ENCODE data around the gene ASB2. TPM values are rescaled to one million over a fixed set of nuclear protein-coding genes. Genes with fewer than 3 reads are reported as not detected.

ASB2 gene
- total RNA-seq = 10 to 100 TPM; 43.3 to 45.6 TPM

GRCh38 chr14:93976477-93977057 lies at the start of gene ASB2:
ASB2 (minus strand) TSS chr14:93976570; CDS start chr14:93964539, 12,031 bp downstream.
- Mint-ChIP-seq H3K4me1 (ENCODE audit: low read depth) (peaks cover 100% of the 10 kb centered on the region), H3K27ac (peak within 1 kb of the TSS; percentile 92), H3K36me3 (ENCODE audit: insufficient read depth in 2 of 2) (peaks cover 11 to 29% of the 10 kb centered on the region in 2 donors), H3K27me3 (ENCODE audit: low read depth) (no peaks in the 10 kb centered on the region), H3K4me3 (peak within 1 kb of the TSS; percentile 80 to 82), H3K9me3 (peaks cover 1 to 6% of the 10 kb centered on the region in 2 donors)
- DNase-seq (peak in 1 of 2 donors; percentile 41), ATAC-seq (replicated peaks in 1 of 2) (peak; percentile 7 to 9)

GRCh38 chr14:94025720-94026119 lies 49.4 kb upstream of the ASB2 start:
- no peak for ATAC-seq (replicated peaks in 1 of 2)
- Mint-ChIP-seq H3K36me3 (ENCODE audit: insufficient read depth in 2 of 2) (no peaks in the 10 kb centered on the region), H3K27ac (no peak overlapping the region), H3K9me3 (no peaks in the 10 kb centered on the region), H3K27me3 (ENCODE audit: low read depth) (no peaks in the 10 kb centered on the region), H3K4me1 (ENCODE audit: low read depth) (peaks cover 61% of the 10 kb centered on the region), H3K4me3 (peak overlapping the region; percentile 73 to 79)
- no peak for DNase-seq

- Mint-ChIP-seq H3K9me3 (no peaks in the 10 kb centered on the region), H3K4me1 (ENCODE audit: low read depth) (peaks cover 68% of the 10 kb centered on the region), H3K27ac (no peak overlapping the region), H3K36me3 (ENCODE audit: insufficient read depth in 2 of 2) (no peaks in the 10 kb centered on the region), H3K27me3 (ENCODE audit: low read depth) (no peaks in the 10 kb centered on the region), H3K4me3 (no peak overlapping the region)
- DNase-seq (no peak), ATAC-seq (replicated peaks in 1 of 2) (no peak)
Measured at GRCh38 chr14:94024549-94024948, 48.2 kb upstream of the ASB2 start.

GRCh38 chr14:94022532-94023411 lies 46.4 kb upstream of the ASB2 start:
- DNase-seq = no peak
- Mint-ChIP-seq H3K9me3 (no peaks in the 10 kb centered on the region), H3K27me3 (ENCODE audit: low read depth) (no peaks in the 10 kb centered on the region), H3K36me3 (ENCODE audit: insufficient read depth in 2 of 2) (no peaks in the 10 kb centered on the region), H3K27ac (no peak overlapping the region), H3K4me1 (ENCODE audit: low read depth) (peaks cover 53% of the 10 kb centered on the region), H3K4me3 (peak overlapping the region in 1 of 2 donors; percentile 20)
- ATAC-seq (replicated peaks in 1 of 2) = no peak

GRCh38 chr14:94021416-94022157 lies 45.2 kb upstream of the ASB2 start:
- Mint-ChIP-seq H3K4me3 (peak overlapping the region; percentile 12 to 52), H3K9me3 (no peaks in the 10 kb centered on the region), H3K36me3 (ENCODE audit: insufficient read depth in 2 of 2) (no peaks in the 10 kb centered on the region), H3K27ac (no peak overlapping the region), H3K27me3 (ENCODE audit: low read depth) (no peaks in the 10 kb centered on the region), H3K4me1 (ENCODE audit: low read depth) (peaks cover 46% of the 10 kb centered on the region)
- ATAC-seq (replicated peaks in 1 of 2) (peak; percentile 27 to 33), DNase-seq (peak; percentile 30 to 40)

GRCh38 chr14:94021001-94021400 lies 44.6 kb upstream of the ASB2 start:
- peak overlapping the region in 1 of 2 donors; percentile 52 for H3K4me3 Mint-ChIP-seq
- H3K27ac Mint-ChIP-seq = peak overlapping the region; percentile 18
- DNase-seq (no peak), ATAC-seq (replicated peaks in 1 of 2) (peak in 1 of 2 donors; percentile 21)
- no peaks in the 10 kb centered on the region for H3K36me3 Mint-ChIP-seq (ENCODE audit: insufficient read depth in 2 of 2)
- no peaks in the 10 kb centered on the region for H3K27me3 Mint-ChIP-seq (ENCODE audit: low read depth)
- no peaks in the 10 kb centered on the region for H3K9me3 Mint-ChIP-seq
- peaks cover 45% of the 10 kb centered on the region for H3K4me1 Mint-ChIP-seq (ENCODE audit: low read depth)

- H3K36me3 Mint-ChIP-seq (ENCODE audit: insufficient read depth in 2 of 2) = no peaks in the 10 kb centered on the region
Measured at GRCh38 chr14:94020267-94020666, 43.9 kb upstream of the ASB2 start.

GRCh38 chr14:94019329-94019728 lies 43.0 kb upstream of the ASB2 start:
- Mint-ChIP-seq H3K27ac (no peak overlapping the region), H3K9me3 (no peaks in the 10 kb centered on the region), H3K4me3 (no peak overlapping the region), H3K27me3 (ENCODE audit: low read depth) (no peaks in the 10 kb centered on the region), H3K4me1 (ENCODE audit: low read depth) (peaks cover 40% of the 10 kb centered on the region), H3K36me3 (ENCODE audit: insufficient read depth in 2 of 2) (no peaks in the 10 kb centered on the region)
- ATAC-seq (replicated peaks in 1 of 2) = no peak
- DNase-seq = no peak

More at GRCh38 chr14:94020267-94020666, 43.9 kb upstream of the ASB2 start:
- Mint-ChIP-seq H3K4me1 (ENCODE audit: low read depth) (peaks cover 40% of the 10 kb centered on the region), H3K27me3 (ENCODE audit: low read depth) (no peaks in the 10 kb centered on the region), H3K4me3 (no peak overlapping the region), H3K9me3 (no peaks in the 10 kb centered on the region), H3K27ac (no peak overlapping the region)
- no peak for DNase-seq
- no peak for ATAC-seq (replicated peaks in 1 of 2)

GRCh38 chr14:94018308-94018707 lies 41.9 kb upstream of the ASB2 start:
- H3K9me3 Mint-ChIP-seq = no peaks in the 10 kb centered on the region
- no peak overlapping the region for H3K27ac Mint-ChIP-seq
- DNase-seq (no peak), ATAC-seq (replicated peaks in 1 of 2) (no peak)
- peaks cover 34% of the 10 kb centered on the region for H3K4me1 Mint-ChIP-seq (ENCODE audit: low read depth)
- no peak overlapping the region for H3K4me3 Mint-ChIP-seq
- H3K27me3 Mint-ChIP-seq (ENCODE audit: low read depth) = no peaks in the 10 kb centered on the region
- H3K36me3 Mint-ChIP-seq (ENCODE audit: insufficient read depth in 2 of 2) = no peaks in the 10 kb centered on the region

GRCh38 chr14:94016446-94016976 lies 40.1 kb upstream of the ASB2 start:
- Mint-ChIP-seq H3K4me3 (no peak overlapping the region), H3K27me3 (ENCODE audit: low read depth) (no peaks in the 10 kb centered on the region)

GRCh38 chr14:94015223-94015622 lies 38.9 kb upstream of the ASB2 start:
- ATAC-seq (replicated peaks in 1 of 2) (no peak), DNase-seq (no peak)
- no peaks in the 10 kb centered on the region for H3K9me3 Mint-ChIP-seq
- no peak overlapping the region for H3K27ac Mint-ChIP-seq
- no peak overlapping the region for H3K4me3 Mint-ChIP-seq
- no peaks in the 10 kb centered on the region for H3K27me3 Mint-ChIP-seq (ENCODE audit: low read depth)
- H3K4me1 Mint-ChIP-seq (ENCODE audit: low read depth) = peaks cover 21% of the 10 kb centered on the region
- no peaks in the 10 kb centered on the region for H3K36me3 Mint-ChIP-seq (ENCODE audit: insufficient read depth in 2 of 2)

More at GRCh38 chr14:94016446-94016976, 40.1 kb upstream of the ASB2 start:
- Mint-ChIP-seq H3K36me3 (ENCODE audit: insufficient read depth in 2 of 2) (no peaks in the 10 kb centered on the region), H3K4me1 (ENCODE audit: low read depth) (peaks cover 25% of the 10 kb centered on the region), H3K9me3 (no peaks in the 10 kb centered on the region), H3K27ac (no peak overlapping the region)
- ATAC-seq (replicated peaks in 1 of 2) = no peak
- DNase-seq = no peak

GRCh38 chr14:94014382-94014781 lies 38.0 kb upstream of the ASB2 start:
- no peak overlapping the region for H3K27ac Mint-ChIP-seq
- peaks cover 26% of the 10 kb centered on the region for H3K4me1 Mint-ChIP-seq (ENCODE audit: low read depth)
- H3K27me3 Mint-ChIP-seq (ENCODE audit: low read depth) = no peaks in the 10 kb centered on the region
- DNase-seq (no peak), ATAC-seq (replicated peaks in 1 of 2) (no peak)
- no peak overlapping the region for H3K4me3 Mint-ChIP-seq
- H3K9me3 Mint-ChIP-seq = no peaks in the 10 kb centered on the region
- H3K36me3 Mint-ChIP-seq (ENCODE audit: insufficient read depth in 2 of 2) = no peaks in the 10 kb centered on the region

GRCh38 chr14:94011795-94012194 lies 35.4 kb upstream of the ASB2 start:
- H3K27ac Mint-ChIP-seq = peak overlapping the region; percentile 87
- H3K9me3 Mint-ChIP-seq = no peaks in the 10 kb centered on the region
- peaks cover 40% of the 10 kb centered on the region for H3K4me1 Mint-ChIP-seq (ENCODE audit: low read depth)
- H3K4me3 Mint-ChIP-seq = peak overlapping the region in 1 of 2 donors; percentile 52
- no peaks in the 10 kb centered on the region for H3K36me3 Mint-ChIP-seq (ENCODE audit: insufficient read depth in 2 of 2)
- ATAC-seq (replicated peaks in 1 of 2) = peak in 1 of 2 donors; percentile 39
- no peaks in the 10 kb centered on the region for H3K27me3 Mint-ChIP-seq (ENCODE audit: low read depth)
- no peak for DNase-seq

Data from activated T-cell treated with anti-CD3 and anti-CD28 coated beads, Interleukin-2, amount 50 U/mL, for 72 hours (primary cell).